NAMALWA (cell line): ENCODE data around the gene BRSK2.
"Not testable (repeated sequence)": the region's sequence is repeated elsewhere in the genome, so short reads cannot be mapped to it uniquely, and the experiment has no call there.

Source experiments
- DNase-seq: peaks from one replicate; pipeline ENCODE4 v3.0.0-alpha.2; 2015; ENCODE audit warnings: low spot score

The BRSK2 gene

DNA sequence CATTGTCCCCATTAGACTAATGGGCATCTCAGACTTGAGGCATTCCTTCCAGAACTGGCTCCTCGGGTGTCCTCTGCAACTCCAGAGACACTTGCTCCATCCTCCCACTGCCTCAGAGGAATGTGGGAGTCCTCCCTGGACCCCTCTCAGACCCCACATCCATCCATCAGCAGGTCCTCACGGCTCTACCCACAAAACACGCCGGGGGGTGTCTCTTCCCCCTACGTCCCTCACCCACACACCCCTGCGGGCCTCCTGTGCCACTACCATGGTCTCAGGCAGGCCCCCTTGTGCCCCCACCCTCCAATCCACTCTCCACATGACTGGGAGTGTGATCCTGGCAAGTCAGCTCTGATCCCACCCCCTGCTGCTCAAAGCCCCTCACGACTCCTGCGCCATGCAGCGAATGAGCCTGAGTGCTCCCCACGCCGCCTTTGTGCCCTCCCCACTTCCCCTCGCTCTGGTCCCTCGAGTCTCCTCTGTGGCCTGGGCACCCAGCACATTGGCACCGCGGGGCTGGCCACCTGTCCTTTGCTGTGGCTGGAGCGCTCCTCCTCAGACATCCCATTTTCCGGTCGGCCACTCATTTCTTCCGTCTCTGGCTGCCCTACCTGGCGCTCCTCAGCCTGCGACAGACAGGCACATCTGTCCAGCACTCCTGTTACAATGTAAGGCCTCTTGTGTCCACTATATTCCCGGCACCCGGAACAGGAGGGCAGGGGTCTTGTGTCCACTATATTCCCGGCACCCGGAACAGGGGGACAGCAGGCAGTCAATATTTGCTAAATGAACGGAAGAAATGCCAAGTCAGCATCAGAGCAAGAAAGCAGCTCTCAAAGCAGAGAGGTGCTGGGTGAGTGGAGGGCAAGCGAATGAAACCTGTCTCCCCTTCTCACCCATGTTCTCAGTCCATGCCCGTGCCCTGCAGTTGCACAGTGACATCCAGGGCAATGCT lies 111.0 kb downstream of the BRSK2 start:
- DNase-seq, result no peak

DNA sequence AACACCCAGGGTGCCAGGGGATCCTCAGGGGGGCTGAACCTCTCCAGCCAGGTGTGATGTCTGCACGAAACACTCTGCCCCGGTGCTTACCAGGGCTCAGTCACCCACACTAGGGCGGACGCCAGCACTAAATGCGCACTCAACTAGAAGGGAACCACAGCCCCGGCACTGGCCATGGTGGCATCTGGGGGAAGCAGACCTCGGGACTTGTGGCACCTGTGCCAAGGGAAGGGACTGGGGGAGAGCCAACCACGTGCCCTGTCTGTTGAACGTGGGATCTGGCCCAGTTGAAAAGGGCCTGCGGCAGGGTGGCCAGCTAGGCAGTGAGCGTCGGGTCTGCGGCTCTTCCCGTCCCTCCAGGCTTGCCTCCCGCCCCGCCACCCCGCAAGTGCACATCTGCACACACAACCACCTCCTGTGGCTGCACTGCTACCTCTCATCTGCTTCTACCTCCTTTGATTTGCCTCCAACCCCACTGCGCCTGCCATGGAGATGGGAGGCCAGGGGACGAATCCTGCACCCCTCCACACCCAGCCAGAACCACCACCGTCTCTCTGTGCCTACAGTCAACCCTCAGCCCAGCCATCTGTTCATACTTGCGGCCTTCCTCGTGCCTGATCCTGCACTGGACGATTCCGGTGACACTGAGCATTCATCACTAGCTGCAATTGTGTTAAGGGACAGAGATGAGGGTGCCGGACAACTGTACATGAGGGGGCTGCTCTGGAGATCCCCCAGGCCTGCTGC lies 111.9 kb downstream of the BRSK2 start:
- DNase-seq, result no peak

DNA sequence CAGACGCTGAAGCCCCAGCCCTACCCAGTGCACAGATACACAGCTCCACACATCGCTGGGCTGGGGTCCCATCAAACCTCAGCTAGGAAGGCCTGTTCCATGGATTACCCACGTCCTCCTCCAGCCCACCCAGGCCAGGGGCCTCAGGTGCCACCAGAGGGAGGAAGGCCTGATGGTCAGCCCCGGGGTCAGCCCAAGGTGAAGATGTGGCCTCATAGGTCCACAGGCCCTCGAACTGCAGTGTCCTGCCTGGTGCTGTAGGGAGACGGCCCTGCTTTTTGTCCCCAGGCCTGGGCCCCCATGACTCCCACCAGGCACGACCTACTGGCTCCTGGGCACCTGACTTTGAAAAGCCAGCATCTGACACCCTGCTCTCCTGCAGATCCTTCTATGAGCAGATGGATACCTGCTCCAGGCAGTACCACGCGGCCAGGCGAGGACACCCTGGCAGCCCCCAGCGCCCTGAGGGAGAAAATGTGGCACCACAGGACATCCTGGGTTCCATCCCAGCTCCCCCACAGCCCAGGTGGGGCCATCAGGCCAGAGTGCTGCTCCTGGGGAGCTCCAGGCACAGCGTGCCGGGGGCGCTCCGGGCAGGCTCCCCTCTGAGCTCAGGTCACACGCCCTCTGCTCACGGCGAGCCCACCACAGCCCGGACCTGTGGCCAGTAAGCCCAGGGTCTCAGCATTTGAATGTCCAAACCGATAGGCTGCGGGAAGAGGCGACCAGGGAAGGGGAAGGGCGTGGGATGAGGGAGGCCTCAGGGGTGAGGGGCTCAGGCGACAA lies 112.6 kb downstream of the BRSK2 start:
- DNase-seq, result no peak

DNA sequence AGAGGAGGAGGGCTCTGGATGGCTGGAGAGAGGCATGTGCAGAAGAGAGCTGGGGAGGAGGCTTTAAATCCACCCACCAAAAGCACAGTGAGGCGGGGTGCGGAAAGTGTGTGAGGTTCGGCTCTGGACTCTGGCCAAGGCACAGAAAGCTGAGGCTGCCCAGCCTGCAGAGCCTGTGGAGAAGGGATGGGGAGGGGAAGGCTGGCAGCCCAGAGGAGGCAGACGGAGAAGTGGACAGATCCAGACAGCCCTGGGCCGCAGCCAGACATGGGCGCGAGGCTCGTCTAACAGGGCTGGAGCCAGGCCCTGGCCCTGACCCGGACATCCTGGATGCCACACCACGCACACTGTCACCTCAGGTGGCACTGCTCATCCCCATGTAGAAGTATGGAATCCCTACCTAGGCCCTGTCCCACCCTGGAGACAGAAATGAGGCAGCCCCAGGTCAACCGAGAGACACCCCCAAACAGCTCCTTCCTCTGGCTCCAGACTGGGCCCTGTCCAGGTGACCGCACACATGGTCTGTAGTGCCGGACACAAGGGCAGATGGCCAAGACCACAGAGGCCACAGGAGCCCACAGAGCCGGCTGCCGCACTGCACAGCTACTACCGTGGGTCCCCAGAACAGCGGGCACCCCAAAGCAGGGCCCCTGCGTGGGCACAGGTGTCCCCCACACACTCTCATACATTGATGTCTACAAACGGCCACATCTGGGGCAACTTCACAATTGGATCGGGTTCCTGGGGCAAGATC lies 113.4 kb downstream of the BRSK2 start:
- no peak for DNase-seq

DNA sequence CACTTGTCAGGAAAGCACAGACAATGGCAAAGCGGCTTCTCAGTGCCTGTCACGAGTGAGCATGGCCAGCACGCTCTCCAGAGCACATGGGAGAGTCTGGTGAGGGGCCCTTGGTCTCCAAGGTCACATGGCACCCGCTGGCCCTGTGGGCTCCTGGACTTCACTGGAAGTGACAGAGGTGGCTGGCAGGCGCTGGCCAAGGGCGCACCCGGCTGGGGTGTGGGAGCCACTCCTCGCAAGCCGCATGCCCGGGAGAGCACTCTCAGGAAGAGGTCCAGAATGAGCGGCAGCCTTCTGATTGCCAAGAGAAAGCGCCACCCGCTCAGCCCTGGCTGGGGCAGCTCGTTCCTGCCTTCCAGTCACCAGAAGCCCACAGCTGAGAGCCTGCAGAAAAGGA lies 114.0 kb downstream of the BRSK2 start:
- DNase-seq, result no peak

DNA sequence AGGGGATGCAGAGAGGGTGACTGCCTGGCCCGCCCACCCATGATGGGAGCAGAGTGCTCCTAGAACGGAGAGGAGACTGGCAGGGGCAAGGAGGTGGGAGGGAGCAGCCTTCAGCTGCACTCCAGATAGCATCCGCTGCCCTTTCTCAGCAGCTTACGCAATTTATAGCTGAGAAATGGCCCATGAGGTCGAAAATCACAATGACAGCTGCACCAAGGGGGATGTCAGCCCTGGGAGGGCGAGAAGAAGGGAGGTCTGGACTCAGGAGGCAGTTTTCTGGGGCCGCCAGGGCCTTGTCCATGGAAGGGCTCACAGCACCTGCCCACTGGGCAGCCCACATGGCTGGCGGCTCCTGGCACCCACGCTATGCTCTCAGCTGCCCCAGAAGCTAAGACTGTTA lies 114.4 kb downstream of the BRSK2 start:
- no peak for DNase-seq

DNA sequence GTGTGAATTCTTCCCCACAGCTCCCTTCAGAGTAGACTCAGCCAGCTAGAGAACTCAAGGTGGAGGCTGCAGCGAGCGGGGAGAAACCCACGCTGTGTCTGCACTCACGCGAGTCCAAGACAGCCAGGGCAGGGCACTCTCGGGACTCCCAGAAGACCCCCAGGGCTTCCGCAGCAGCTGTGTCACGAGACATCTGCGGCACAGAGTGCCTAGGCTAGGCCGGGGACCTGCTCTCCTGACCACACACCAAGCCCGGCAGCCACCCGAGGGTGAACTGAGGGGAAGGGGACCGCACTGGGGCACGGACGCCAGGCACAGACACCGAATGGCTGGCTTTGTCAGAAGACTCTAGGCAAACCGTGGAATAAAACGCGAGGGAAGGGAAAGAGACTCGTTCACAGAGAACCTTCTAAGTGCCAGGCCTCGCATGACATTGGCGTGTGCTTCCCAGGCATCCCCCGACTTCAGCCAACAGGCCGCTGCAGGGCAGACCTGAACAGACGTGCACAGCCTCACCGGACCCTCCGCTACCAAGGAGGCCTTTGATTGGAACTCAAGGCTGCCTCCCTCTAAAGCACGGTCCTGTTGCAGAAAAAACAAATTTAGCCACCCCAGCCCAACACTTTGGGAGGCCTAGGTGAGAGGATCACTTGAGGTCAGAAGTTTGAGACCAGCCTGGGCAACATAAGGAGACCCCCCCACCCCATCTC lies 115.0 kb downstream of the BRSK2 start:
- no peak for DNase-seq

DNA sequence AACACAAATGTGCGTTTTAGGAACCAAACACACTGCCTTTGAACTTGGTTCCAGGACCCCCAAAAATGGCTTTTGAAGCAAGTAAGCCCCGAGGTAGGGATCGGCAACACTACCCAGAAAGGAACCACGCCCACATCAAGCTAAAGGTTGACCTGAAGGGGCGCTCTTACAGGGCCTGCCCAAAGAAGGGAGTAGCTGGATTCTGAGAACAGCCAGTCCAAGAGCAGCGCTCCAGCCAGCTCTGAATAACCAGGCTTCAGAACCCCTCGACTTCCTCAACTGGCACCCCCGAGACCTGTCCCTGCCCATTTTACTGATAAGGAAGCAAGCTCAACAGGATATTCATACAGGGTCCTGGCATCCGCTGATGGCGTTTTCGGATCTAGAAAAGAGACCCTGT lies 115.7 kb downstream of the BRSK2 start:
- no peak for DNase-seq

DNA sequence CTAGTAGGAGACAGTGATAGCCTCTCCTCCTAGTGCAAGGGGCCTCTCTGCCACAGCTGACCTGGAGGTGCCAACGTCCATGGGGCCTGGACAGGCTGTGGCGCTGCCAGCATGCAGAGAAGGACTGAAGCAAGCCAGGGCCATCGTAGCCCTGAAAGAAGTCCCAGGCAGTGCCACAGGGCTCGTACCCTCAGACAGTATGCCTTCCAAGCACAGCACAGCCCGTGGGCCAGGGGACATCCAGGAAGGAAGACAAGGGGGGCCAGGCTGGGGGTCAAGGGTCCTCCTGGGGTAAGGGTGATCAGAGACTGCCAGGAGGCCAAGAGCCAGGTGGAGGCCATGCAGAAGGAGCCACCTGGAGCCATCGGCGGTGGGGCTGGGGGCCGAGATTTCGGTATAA lies 117.2 kb downstream of the BRSK2 start:
- DNase-seq, result no peak

DNA sequence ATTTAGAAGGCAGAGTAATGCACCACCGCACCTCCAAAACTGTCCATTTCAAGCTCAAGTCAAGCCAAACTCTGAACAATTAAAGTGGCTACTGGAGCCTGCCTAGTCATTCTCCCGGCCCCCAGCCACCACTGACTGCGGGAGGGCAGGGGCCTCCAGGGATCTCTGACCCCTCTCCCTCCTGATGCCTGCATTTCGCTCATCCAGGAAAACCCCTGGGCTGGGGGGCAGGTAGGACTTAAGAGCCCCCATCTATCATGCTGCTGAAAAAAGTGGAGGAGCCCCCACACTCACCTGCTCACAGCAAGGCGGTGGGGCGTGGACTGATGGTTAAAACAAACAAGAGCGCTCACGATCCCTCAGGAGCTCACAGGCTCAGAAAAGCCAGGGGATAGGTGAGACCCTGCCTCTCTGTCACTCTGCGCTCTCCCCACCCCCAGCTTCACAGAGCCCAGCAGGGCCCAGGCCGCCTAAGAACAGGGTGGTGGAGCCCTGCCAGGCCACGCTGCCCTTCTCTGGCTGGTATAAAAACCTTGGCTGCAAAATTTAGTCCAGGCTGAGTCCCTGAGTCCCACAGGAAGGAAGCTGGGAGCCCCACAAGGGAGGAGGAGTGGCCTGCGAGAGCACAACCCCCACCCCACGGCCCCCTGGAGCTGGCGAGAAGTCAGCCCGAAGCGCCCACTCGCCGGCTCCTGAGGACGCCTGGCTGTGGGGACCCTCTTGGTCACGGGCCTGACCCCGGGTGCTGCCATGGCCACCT lies 117.8 kb downstream of the BRSK2 start:
- no peak for DNase-seq

DNA sequence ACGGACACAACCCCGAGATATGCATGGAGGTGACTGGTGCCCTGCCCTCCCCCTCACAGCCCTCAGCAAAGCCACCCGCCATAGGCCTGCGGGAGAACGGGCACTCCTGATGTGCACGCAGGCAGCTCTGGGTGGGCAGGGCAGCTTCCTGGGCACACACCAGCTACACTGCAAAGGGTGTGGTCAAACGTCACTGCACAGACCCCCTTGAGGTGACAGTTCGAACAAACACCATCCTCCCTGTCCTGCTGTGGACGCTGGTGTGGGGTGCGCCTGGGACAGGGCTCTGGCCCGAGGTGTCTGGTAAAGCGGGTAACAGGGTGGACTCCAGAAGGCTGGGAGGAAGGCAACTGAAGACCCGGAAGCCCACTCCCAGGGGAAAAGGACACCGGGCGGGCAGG lies 118.8 kb downstream of the BRSK2 start:
- no peak for DNase-seq

DNA sequence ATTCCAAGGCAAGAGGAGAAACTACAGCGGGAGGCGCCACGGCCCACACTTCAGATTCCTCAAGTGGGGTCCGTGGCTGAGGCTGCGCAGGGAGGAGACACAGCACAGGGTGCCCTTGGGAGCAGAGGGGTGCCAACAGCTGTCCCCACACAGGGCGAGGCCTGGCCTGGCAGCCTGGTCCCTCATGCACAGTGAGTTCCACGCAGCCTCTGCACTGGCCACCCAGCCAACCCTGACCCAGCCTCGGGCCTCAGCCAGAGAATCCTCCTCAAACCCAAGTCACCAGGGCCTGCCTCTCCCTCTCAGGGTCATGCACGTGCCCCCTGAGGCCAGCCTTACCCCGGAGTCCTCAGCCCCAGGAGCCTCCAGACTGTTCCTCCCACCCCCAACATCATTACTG lies 119.3 kb downstream of the BRSK2 start:
- DNase-seq, result no peak

DNA sequence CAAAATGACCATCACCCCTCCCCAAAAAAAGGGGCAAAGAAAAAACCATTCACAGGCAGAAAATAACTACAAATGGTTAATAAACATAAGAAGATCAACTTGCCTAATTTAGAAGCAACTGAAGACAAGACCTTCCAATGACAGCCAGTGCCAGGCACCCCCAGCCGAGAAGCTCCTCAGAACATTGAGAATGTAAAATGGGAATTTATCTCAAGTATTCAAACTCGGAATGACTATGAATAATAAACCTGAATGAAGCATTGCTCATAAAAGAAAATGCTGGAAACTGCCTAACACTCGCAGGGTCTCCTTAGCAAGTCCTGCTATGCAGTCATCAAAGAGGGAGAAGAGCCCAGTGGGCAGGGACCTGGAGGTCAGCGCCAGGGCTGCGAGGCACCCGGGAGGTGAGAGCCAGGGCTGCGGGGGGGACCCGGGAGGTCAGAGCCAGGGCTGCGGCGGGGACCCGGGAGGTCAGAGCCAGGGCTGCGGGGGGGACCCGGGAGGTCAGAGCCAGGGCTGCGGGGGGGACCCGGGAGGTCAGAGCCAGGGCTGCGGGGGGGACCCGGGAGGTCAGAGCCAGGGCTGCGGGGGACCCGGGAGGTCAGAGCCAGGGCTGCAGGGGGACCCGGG lies 120.0 kb downstream of the BRSK2 start:
- no peak for DNase-seq

DNA sequence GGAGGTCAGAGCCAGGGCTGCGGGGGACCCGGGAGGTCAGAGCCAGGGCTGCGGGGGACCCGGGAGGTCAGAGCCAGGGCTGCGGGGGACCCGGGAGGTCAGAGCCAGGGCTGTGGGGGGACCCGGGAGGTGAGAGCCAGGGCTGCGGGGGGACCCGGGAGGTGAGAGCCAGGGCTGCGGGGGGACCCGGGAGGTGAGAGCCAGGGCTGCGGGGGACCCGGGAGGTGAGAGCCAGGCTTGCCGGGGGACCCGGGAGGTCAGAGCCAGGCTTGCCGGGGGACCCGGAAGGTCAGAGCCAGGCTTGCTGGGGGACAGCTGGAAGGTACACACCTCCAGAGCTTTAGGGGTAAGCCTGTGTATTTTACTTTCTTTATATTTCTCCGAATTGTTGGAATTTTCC lies 120.6 kb downstream of the BRSK2 start:
- not testable (repeated sequence) for DNase-seq

DNA sequence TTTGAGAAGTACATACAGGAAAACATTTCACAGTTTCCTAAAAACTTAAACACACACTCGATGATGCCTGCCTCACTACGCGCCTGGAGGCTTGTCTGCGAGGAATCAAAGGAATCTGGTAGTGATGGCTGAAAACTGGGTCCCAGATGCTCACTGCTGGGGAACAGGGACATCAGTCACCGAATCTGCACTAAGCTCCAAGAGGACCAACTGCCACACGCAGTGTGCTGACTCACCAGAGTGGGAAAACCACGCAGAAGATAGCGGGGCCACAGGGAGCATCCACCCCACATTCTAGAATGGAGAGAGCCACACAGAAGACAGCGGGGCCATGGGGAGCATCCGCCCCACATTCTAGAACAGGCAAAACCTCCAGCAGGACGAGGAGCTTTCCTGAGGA lies 121.2 kb downstream of the BRSK2 start:
- no peak for DNase-seq

DNA sequence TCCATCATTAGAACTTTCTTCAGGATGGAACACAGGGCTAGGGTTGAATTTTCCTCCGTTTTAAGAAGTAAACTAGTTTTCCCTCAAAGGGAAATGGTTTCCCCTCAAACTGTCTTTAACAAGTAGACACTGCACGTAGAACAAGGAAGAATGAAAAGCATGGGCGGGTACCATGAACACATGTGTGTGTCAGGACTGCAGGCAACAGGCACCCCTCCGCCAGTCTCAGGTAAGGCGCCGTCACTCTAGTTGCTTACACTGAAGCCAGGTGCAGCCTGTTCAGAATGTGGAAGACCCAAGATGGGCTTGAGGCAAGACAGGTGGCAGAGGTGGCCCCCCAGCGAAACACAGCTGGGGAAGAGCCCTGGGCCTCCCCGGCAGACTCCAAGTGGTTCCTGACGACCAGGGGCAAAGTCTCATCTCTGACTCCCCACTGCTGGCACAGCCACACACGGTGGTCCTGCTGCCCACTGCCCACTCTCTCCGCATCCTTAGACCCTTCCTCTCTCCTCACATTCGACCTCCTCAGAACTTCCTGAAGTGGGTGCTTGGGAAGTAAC lies 122.3 kb downstream of the BRSK2 start:
- DNase-seq, result no peak
